Measurements from ENCODE around the gene NFKBIE.

NFKBIE gene

DNA sequence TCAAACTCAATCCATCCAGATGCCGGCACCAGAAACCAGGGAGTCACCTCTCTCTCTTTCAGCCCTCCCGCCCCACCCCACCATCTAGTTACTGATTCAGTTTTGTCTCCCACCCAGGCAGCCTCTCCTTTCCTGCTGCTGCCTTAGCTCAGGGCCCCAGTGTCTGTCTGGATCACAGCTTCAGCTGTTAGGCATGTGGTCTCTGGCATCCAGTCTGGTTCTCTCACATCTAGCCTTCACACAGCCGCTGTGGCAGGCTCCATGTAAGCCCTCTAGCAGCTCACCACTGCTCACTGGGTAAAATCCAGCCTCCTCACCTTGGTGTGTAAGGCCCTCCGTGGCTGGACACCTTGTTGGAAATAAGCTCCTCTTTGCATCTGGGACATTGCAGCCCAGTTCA lies 26.5 kb upstream of the NFKBIE start:
- no peak for TF ChIP-seq OSR1 (CRISPR knock-in tag; IDR thresholded peaks at IDR 0.05)
- TF ChIP-seq, protein P1, sequence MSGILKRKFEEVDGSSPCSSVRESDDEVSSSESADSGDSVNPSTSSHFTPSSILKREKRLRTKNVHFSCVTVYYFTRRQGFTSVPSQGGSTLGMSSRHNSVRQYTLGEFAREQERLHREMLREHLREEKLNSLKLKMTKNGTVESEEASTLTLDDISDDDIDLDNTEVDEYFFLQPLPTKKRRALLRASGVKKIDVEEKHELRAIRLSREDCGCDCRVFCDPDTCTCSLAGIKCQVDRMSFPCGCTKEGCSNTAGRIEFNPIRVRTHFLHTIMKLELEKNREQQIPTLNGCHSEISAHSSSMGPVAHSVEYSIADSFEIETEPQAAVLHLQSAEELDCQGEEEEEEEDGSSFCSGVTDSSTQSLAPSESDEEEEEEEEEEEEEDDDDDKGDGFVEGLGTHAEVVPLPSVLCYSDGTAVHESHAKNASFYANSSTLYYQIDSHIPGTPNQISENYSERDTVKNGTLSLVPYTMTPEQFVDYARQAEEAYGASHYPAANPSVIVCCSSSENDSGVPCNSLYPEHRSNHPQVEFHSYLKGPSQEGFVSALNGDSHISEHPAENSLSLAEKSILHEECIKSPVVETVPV (CRISPR knock-in tag; IDR thresholded peaks at IDR 0.05), result no peak
- no peak for TF ChIP-seq ZNF565 (CRISPR knock-in tag; conservative IDR thresholded peaks at IDR 0.05; ENCODE audit: low read depth)
- no peak for TF ChIP-seq RARB (CRISPR knock-in tag; IDR thresholded peaks at IDR 0.05)
- no peak for TF ChIP-seq ZNF70 (CRISPR knock-in tag; IDR thresholded peaks at IDR 0.05)
- TF ChIP-seq GLIS3 (CRISPR knock-in tag; IDR thresholded peaks at IDR 0.05), result no peak
- no peak for TF ChIP-seq BACH2 (CRISPR knock-in tag; IDR thresholded peaks at IDR 0.05; ENCODE audit: borderline replicate concordance)
- TF ChIP-seq, protein P2, sequence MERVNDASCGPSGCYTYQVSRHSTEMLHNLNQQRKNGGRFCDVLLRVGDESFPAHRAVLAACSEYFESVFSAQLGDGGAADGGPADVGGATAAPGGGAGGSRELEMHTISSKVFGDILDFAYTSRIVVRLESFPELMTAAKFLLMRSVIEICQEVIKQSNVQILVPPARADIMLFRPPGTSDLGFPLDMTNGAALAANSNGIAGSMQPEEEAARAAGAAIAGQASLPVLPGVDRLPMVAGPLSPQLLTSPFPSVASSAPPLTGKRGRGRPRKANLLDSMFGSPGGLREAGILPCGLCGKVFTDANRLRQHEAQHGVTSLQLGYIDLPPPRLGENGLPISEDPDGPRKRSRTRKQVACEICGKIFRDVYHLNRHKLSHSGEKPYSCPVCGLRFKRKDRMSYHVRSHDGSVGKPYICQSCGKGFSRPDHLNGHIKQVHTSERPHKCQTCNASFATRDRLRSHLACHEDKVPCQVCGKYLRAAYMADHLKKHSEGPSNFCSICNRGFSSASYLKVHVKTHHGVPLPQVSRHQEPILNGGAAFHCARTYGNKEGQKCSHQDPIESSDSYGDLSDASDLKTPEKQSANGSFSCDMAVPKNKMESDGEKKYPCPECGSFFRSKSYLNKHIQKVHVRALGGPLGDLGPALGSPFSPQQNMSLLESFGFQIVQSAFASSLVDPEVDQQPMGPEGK (CRISPR knock-in tag; IDR thresholded peaks at IDR 0.05; ENCODE audit: borderline replicate concordance), result no peak
- no peak for TF ChIP-seq ZNF8 (CRISPR knock-in tag; IDR thresholded peaks at IDR 0.05)
- no peak for TF ChIP-seq ZFP3 (CRISPR knock-in tag; IDR thresholded peaks at IDR 0.05)
- no peak for TF ChIP-seq TOX (CRISPR knock-in tag; IDR thresholded peaks at IDR 0.05; ENCODE audit: borderline replicate concordance)
- no peak for TF ChIP-seq ZFP30 (CRISPR knock-in tag; IDR thresholded peaks at IDR 0.05)
- no peak for TF ChIP-seq ESRRG (CRISPR knock-in tag; IDR thresholded peaks at IDR 0.05)
- TF ChIP-seq SNAI2 (CRISPR knock-in tag; IDR thresholded peaks at IDR 0.05), result no peak
- TF ChIP-seq, protein P3, sequence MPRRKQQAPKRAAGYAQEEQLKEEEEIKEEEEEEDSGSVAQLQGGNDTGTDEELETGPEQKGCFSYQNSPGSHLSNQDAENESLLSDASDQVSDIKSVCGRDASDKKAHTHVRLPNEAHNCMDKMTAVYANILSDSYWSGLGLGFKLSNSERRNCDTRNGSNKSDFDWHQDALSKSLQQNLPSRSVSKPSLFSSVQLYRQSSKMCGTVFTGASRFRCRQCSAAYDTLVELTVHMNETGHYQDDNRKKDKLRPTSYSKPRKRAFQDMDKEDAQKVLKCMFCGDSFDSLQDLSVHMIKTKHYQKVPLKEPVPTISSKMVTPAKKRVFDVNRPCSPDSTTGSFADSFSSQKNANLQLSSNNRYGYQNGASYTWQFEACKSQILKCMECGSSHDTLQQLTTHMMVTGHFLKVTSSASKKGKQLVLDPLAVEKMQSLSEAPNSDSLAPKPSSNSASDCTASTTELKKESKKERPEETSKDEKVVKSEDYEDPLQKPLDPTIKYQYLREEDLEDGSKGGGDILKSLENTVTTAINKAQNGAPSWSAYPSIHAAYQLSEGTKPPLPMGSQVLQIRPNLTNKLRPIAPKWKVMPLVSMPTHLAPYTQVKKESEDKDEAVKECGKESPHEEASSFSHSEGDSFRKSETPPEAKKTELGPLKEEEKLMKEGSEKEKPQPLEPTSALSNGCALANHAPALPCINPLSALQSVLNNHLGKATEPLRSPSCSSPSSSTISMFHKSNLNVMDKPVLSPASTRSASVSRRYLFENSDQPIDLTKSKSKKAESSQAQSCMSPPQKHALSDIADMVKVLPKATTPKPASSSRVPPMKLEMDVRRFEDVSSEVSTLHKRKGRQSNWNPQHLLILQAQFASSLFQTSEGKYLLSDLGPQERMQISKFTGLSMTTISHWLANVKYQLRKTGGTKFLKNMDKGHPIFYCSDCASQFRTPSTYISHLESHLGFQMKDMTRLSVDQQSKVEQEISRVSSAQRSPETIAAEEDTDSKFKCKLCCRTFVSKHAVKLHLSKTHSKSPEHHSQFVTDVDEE (CRISPR knock-in tag; IDR thresholded peaks at IDR 0.05), result no peak
- TF ChIP-seq, protein P4, sequence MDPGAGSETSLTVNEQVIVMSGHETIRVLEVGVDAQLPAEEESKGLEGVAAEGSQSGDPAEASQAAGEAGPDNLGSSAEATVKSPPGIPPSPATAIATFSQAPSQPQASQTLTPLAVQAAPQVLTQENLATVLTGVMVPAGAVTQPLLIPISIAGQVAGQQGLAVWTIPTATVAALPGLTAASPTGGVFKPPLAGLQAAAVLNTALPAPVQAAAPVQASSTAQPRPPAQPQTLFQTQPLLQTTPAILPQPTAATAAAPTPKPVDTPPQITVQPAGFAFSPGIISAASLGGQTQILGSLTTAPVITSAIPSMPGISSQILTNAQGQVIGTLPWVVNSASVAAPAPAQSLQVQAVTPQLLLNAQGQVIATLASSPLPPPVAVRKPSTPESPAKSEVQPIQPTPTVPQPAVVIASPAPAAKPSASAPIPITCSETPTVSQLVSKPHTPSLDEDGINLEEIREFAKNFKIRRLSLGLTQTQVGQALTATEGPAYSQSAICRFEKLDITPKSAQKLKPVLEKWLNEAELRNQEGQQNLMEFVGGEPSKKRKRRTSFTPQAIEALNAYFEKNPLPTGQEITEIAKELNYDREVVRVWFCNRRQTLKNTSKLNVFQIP (CRISPR knock-in tag; IDR thresholded peaks at IDR 0.05; ENCODE audit: borderline replicate concordance, low read depth), result no peak
- TF ChIP-seq, protein P5, sequence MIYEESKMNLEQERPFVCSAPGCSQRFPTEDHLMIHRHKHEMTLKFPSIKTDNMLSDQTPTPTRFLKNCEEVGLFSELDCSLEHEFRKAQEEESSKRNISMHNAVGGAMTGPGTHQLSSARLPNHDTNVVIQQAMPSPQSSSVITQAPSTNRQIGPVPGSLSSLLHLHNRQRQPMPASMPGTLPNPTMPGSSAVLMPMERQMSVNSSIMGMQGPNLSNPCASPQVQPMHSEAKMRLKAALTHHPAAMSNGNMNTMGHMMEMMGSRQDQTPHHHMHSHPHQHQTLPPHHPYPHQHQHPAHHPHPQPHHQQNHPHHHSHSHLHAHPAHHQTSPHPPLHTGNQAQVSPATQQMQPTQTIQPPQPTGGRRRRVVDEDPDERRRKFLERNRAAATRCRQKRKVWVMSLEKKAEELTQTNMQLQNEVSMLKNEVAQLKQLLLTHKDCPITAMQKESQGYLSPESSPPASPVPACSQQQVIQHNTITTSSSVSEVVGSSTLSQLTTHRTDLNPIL (CRISPR knock-in tag; IDR thresholded peaks at IDR 0.05; ENCODE audit: low read depth), result no peak
- TF ChIP-seq CSDC2 (CRISPR knock-in tag; IDR thresholded peaks at IDR 0.05), result no peak
- TF ChIP-seq ZC3H10 (CRISPR knock-in tag; IDR thresholded peaks at IDR 0.05), result no peak

DNA sequence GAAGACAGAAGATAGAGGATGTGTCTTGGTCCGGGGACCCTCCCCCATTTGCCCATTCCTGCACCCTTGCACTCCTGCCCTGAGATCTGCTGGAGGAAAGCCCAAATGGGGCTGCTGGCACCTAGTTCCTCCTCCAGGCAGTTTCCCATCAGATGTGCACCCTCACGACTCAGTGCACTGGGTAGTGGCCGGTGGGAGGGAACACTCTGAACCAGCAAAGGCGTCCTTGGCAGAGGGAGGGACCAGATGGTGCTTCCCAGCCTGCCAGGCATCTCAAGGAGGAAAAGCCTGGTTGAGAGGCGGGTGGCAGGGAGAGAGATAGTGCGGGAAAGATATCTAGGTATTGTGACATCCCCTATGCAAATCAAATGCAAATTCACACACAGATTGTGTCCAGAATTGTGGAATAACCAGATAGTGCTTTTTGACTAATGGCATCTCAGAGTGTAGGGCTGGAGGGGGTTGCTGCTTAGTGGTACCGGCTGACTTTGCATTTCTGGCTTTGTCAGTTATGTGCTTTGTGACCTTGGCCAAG lies 24.4 kb upstream of the NFKBIE start:
- no peak for TF ChIP-seq BACH2 (CRISPR knock-in tag; IDR thresholded peaks at IDR 0.05; ENCODE audit: borderline replicate concordance)
- TF ChIP-seq, protein P5 (CRISPR knock-in tag; IDR thresholded peaks at IDR 0.05; ENCODE audit: low read depth), result no peak
- TF ChIP-seq TOX (CRISPR knock-in tag; IDR thresholded peaks at IDR 0.05; ENCODE audit: borderline replicate concordance), result no peak
- TF ChIP-seq, protein P2 (CRISPR knock-in tag; IDR thresholded peaks at IDR 0.05; ENCODE audit: borderline replicate concordance), result no peak
- TF ChIP-seq, protein P3 (CRISPR knock-in tag; IDR thresholded peaks at IDR 0.05), result no peak
- no peak for TF ChIP-seq ESRRG (CRISPR knock-in tag; IDR thresholded peaks at IDR 0.05)
- TF ChIP-seq ZNF8 (CRISPR knock-in tag; IDR thresholded peaks at IDR 0.05), result no peak
- TF ChIP-seq, protein P1 (CRISPR knock-in tag; IDR thresholded peaks at IDR 0.05), result no peak
- no peak for ATAC-seq

More for the DNA sequence above, 26.5 kb upstream of the NFKBIE start:
- ATAC-seq, result no peak

Measured in SK-N-SH treated with all-trans-retinoic acid at 6 μM for 48 hours (cell line).